Measurements from ENCODE around the gene CEP164.

DNA sequence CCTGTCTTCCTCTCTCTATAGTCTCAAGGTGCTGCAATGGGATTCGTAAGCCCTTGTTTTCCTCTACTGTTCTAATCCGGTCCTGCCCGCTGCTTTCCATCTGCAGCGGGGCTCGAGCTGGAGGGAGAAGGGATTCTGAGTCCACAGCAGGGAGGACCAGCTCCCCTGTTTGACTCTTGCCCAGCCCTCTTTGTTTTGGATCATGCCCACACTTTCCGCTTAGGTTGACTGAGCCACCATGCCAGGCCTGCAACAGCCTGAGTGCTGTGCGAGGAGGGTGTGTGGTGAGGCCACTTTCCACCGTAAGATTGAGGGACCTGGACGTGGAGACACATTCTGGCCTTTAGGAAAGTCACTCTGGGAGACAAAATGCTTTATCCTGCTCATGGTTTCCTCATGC is 58.3 kb downstream of the CEP164 start:
- TF ChIP-seq ZNF57 (CRISPR knock-in tag; IDR thresholded peaks at IDR 0.05) (no peak), NELFE (IDR thresholded peaks at IDR 0.05; ENCODE audit: insufficient read depth, insufficient read length) (no peak), KHSRP (IDR thresholded peaks at IDR 0.05) (no peak), SMARCB1 (IDR thresholded peaks at IDR 0.05; ENCODE audit: insufficient read length, low read depth) (no peak), CBX8 (IDR thresholded peaks at IDR 0.05; ENCODE audit: borderline replicate concordance, extremely low read depth, low read depth, low read length, poor library complexity, severe bottlenecking) (no peak), ZNF384 (IDR thresholded peaks at IDR 0.05; ENCODE audit: low read depth, low read length) (no peak), EZH2 (IDR thresholded peaks at IDR 0.05; ENCODE audit: borderline replicate concordance, low read depth, low read length) (no peak)
- TF ChIP-seq, protein P1, sequence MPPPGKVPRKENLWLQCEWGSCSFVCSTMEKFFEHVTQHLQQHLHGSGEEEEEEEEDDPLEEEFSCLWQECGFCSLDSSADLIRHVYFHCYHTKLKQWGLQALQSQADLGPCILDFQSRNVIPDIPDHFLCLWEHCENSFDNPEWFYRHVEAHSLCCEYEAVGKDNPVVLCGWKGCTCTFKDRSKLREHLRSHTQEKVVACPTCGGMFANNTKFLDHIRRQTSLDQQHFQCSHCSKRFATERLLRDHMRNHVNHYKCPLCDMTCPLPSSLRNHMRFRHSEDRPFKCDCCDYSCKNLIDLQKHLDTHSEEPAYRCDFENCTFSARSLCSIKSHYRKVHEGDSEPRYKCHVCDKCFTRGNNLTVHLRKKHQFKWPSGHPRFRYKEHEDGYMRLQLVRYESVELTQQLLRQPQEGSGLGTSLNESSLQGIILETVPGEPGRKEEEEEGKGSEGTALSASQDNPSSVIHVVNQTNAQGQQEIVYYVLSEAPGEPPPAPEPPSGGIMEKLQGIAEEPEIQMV (tag; conservative IDR thresholded peaks at IDR 0.05; ENCODE audit: low read depth) = no peak
- TF ChIP-seq, protein P2, sequence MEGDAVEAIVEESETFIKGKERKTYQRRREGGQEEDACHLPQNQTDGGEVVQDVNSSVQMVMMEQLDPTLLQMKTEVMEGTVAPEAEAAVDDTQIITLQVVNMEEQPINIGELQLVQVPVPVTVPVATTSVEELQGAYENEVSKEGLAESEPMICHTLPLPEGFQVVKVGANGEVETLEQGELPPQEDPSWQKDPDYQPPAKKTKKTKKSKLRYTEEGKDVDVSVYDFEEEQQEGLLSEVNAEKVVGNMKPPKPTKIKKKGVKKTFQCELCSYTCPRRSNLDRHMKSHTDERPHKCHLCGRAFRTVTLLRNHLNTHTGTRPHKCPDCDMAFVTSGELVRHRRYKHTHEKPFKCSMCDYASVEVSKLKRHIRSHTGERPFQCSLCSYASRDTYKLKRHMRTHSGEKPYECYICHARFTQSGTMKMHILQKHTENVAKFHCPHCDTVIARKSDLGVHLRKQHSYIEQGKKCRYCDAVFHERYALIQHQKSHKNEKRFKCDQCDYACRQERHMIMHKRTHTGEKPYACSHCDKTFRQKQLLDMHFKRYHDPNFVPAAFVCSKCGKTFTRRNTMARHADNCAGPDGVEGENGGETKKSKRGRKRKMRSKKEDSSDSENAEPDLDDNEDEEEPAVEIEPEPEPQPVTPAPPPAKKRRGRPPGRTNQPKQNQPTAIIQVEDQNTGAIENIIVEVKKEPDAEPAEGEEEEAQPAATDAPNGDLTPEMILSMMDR (IDR thresholded peaks at IDR 0.05 in 2 of 3, conservative IDR thresholded peaks at IDR 0.05 in 1 of 3; ENCODE audit: insufficient read depth in 2 of 3, low read depth in 1 of 3, low read length in 3 of 3) = no peak
- TF ChIP-seq, protein P3, sequence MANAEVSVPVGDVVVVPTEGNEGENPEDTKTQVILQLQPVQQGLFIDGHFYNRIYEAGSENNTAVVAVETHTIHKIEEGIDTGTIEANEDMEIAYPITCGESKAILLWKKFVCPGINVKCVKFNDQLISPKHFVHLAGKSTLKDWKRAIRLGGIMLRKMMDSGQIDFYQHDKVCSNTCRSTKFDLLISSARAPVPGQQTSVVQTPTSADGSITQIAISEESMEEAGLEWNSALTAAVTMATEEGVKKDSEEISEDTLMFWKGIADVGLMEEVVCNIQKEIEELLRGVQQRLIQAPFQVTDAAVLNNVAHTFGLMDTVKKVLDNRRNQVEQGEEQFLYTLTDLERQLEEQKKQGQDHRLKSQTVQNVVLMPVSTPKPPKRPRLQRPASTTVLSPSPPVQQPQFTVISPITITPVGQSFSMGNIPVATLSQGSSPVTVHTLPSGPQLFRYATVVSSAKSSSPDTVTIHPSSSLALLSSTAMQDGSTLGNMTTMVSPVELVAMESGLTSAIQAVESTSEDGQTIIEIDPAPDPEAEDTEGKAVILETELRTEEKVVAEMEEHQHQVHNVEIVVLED (CRISPR knock-in tag; IDR thresholded peaks at IDR 0.05) = no peak
- TF ChIP-seq, protein P4, sequence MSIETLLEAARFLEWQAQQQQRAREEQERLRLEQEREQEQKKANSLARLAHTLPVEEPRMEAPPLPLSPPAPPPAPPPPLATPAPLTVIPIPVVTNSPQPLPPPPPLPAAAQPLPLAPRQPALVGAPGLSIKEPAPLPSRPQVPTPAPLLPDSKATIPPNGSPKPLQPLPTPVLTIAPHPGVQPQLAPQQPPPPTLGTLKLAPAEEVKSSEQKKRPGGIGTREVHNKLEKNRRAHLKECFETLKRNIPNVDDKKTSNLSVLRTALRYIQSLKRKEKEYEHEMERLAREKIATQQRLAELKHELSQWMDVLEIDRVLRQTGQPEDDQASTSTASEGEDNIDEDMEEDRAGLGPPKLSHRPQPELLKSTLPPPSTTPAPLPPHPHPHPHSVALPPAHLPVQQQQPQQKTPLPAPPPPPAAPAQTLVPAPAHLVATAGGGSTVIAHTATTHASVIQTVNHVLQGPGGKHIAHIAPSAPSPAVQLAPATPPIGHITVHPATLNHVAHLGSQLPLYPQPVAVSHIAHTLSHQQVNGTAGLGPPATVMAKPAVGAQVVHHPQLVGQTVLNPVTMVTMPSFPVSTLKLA (conservative IDR thresholded peaks at IDR 0.05) = no peak
- TF ChIP-seq, protein P5, sequence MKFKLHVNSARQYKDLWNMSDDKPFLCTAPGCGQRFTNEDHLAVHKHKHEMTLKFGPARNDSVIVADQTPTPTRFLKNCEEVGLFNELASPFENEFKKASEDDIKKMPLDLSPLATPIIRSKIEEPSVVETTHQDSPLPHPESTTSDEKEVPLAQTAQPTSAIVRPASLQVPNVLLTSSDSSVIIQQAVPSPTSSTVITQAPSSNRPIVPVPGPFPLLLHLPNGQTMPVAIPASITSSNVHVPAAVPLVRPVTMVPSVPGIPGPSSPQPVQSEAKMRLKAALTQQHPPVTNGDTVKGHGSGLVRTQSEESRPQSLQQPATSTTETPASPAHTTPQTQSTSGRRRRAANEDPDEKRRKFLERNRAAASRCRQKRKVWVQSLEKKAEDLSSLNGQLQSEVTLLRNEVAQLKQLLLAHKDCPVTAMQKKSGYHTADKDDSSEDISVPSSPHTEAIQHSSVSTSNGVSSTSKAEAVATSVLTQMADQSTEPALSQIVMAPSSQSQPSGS (CRISPR knock-in tag; IDR thresholded peaks at IDR 0.05) = no peak
- TF ChIP-seq, protein P6, sequence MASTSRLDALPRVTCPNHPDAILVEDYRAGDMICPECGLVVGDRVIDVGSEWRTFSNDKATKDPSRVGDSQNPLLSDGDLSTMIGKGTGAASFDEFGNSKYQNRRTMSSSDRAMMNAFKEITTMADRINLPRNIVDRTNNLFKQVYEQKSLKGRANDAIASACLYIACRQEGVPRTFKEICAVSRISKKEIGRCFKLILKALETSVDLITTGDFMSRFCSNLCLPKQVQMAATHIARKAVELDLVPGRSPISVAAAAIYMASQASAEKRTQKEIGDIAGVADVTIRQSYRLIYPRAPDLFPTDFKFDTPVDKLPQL (IDR thresholded peaks at IDR 0.05; ENCODE audit: extremely low read depth, insufficient read length) = no peak
